Kasumi-1 (cell line): Measurements from ENCODE around the gene DCAF6.
"Not testable (repeated sequence)": the region's sequence is repeated elsewhere in the genome, so short reads cannot be mapped to it uniquely, and the experiment has no call there.

Experiments
- DNase-seq, 2 experiments: peaks; one replicate each; lab custom pipeline; 2025; lab: John Stamatoyannopoulos, UW

Gene DCAF6

DNA sequence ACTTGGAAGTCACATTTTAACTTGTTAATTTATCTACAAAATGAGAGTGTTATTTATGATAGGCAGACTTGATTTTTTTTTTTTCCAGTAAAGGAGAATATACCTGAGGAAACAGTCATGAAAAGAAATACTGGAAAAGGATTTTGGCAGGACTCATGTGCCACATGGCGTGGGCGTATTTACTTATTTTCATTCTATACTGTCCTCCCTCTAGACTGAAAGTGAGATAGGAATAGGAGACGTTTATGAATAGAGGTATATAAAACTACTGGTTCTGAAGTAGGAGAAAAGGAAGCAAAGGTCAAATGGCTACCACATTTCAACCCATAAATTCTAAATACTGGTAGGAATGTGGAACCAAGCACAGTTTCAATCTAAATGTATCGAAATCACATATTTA lies 95.1 kb downstream of the DCAF6 start:
- no peak for DNase-seq

DNA sequence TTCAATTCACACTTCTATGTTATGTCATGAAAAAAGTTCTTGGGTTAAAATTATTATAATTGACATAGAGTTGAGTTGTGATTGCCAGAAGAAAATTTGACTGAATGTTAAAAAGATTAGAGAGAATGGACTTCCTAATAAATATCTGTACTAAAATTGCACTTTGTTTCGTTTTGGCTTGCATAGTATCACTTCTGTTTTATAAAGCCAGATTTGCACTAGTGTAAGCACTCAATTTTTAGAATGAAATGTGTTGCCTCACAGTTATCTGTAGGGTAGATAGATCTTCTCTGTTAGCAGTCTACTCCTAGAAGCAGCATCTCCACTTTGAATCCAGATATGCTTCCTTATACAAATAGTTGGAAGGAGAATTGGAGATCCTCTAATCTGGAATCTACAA lies 95.5 kb downstream of the DCAF6 start:
- no peak for DNase-seq

DNA sequence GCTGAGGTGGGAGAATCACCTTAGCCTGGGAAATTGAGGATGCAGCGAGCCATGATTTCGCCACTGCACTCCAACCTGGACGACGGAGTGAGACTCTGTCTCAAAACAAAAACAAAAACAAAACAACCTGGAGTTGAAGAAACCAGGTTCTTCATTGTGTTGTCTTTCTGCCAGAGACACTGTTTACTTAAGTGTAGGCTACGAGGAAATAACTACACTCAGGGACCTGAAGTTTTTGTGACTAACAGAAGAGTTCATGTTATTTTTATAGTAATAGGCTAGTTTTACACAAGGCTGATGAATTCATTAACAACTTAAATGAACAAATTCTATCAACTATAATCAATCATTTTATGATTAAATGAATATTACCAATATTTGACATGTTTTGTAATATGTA lies 98.9 kb downstream of the DCAF6 start:
- DNase-seq: no peak

DNA sequence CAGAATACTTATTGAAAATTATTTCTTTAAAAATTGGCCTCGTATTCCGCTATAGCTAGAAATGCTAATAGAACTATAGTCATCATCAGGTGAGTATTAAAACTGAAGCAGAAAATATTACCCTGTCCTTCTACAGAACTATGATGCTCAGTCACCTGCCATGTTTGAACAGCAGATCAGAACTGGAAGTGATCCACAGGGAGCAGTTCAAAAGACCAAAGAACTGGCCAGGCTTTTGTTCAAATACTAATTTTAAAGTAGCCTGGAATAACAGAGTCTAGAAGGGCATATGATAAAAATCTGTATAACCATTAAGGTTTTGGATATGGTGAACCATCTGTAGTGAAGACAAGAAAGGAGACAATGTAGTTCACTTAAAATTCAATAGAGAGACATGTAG lies 105.9 kb downstream of the DCAF6 start:
- no peak for DNase-seq

DNA sequence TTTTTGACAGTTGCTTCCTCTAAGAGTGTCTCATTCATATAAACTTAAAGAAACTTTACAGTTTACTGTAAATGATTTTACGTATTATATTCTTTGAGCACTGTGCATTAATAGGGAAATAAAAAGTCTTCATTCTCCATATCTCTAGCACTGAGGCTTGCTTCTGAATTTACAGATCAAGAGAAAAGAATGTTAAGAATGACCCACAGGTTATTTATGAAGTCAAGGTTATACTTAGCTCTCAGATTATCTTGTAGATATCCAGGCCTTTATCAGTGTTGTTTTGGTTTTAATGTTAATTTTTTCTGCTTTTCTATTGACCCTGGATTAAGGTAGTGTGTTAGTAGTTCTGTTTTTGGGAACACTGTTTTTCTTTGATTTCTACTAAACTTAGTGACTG lies 108.8 kb downstream of the DCAF6 start:
- no peak for DNase-seq

DNA sequence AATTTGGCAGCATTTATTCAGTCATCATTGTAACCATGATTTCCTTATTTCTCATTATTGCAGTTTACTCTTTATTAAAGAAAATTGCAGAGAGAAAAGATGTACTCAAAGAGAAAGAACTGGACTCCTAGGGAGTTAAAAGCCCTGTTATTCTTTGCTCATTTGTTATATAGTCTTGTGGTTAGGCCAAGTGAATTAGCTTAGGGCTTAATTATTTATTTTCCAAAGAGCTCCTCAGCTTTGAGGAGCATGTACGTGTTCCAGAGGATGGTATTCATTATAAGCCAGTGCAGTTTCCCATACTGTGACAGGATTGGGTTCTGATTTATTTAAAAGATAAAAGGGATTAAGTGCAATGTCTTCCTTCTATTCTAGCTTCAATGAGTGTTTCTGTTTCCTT lies 113.8 kb downstream of the DCAF6 start:
- no peak for DNase-seq

DNA sequence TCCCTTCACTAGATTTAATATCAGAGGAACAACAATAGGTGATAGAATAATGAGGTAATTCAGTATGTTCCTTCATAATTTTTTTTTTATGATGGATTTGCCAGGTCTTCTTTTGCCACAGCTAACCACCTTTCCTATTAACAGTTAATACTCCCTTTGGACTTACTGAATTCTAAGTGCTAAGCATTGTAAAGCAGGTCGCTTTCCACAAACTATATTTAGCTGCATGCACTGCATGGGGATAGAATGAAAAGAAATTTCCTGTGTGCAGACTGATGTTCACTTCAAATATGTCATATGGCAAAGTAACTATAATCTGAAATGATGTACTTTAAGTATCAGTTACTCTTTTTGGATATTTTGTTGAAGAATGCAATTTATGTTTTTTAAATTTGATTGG lies 114.4 kb downstream of the DCAF6 start:
- no peak for DNase-seq

DNA sequence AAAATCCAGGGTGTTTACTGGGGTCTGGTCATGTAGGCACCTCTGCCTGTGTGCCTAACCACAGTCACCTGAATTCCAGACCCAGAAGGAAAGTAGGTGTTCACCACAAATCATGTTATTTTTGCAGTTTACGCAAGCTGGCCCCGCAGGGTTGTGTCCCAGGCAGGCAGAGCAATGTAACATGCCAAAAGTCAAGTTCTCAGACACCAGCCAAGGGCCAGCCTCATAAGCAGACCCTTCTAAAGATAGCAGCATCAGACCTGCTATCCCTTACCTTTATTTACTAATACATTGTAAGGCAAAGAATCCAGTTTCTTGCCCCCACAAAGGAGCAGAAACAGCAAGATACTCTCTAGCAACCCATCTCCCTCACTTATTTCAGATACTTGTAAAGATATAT lies 117.2 kb downstream of the DCAF6 start:
- no peak for DNase-seq

DNA sequence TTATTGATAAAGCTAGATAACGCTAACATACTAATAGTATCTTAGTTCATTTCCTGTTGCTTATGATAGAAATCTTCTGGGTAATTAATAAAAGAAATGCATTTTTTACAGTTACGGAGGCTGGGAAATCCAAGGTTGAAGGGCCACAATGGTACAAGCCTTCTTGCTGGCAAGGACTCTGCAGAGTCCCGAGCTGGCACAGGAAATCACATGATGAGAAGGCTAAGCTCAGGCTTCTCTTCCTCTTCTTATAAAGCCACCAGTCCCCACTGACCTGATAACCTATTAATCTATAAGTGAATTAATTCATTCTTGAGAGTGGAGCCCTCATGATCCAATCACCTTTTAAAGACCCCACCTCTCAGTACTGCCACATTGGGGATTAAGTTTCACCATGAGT lies 117.6 kb downstream of the DCAF6 start:
- DNase-seq: peak; percentile 20 to 54

DNA sequence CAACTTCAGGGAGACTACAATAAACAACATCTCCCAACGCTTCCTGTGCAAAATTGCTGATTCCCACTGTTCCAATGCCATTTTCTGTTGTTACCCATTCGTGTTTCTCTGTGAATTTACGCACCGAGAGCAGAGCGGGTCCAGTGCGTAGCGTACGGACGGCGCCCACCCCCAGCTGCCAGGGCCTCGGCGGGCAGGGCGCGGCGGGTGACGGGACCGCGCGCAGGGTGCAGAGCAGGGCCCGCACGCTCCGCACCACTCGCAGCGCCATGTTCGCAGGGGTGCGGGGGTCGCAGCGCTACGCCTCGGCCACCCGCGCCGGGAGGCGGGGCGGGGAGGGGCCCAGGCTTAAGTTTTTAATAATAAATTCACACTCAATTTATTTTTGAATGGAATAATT lies 119.7 kb downstream of the DCAF6 start:
- not testable (repeated sequence) for DNase-seq

DNA sequence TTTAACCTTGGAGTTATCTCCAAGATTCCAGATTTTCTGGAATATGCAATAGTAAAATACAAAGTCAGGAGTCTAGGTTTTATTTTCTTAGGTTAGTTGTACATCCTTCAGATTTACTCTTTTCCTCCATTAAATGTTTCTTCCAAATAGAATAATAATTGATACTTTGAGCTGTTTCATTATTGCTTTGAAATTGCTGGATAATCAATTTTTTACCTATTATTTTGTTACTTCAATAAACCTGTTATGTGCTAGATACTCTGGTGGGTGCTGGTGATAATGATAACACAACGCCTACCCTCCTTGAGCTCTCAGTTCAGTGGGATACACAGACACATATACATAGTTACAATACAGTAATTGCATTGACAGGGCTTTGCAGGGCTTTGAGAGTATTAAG lies 120.9 kb downstream of the DCAF6 start:
- DNase-seq: no peak

DNA sequence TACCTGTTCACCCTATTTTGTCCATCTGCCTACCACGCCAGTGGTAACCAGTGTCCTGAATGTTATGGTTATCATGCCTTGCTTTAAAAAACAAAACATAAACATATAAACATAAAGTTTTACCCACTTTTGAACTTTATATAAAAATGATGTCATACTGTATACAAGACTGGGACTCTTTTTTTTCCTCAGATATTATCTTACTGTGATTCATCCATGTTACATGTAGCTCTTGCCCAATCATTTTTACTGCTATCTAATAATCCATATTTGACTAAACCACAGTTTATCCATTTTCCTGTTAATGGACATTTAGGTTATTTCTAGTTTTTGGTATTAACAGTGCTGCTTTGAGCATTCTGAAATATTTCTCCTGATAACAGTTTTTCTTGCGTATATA lies 121.4 kb downstream of the DCAF6 start:
- no peak for DNase-seq

DNA sequence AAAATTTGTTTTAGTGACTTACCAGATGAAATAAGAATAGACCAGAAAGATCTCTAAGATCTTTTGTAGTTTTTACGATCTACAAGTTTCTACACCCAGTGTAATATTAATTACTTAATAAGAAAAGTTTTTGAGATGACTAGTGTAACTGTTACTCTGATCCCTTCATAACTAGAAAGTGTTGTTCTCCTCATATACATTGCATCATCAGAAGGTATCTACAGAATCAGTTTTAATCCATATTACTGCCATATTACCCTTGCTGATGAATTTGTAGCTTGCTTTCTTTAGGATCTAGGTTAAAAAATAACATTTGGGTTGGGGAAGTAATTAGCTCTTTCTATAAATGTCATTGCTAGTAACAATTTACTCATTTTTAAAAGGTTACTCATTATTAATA lies 127.7 kb downstream of the DCAF6 start:
- no peak for DNase-seq

DNA sequence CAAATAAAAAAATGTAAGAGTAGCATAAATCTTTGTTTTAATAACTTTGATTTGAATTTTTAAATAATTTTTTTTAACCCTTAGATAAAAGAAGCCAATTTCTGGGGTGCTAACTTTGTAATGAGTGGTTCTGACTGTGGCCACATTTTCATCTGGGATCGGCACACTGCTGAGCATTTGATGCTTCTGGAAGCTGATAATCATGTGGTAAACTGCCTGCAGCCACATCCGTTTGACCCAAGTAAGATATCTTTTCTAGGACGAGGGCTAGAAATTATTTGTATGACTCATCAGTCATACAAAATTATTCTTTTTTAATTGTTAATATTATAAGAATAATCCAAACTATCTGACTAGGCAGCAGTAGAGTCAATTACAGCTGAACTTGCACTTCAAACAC lies 129.0 kb downstream of the DCAF6 start:
- no peak for DNase-seq

DNA sequence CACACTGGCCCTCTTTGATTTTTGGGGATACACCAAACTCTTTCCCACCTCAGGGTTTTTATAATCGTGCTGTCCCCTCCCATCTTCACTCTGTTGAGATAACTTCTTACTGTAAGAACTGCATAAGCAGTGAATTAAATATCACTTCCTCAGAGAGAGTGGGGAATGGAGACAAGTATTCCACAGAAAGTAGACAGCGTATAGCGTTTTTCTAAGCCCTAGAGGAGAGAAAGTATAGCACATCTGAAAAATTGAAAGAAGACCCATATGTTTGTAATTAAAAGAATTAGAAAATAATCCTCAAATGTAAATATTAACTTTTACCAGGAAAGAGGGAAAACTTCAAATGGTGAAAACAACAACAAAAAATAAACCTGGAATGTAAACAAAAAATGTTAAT lies 132.9 kb downstream of the DCAF6 start:
- no peak for DNase-seq

DNA sequence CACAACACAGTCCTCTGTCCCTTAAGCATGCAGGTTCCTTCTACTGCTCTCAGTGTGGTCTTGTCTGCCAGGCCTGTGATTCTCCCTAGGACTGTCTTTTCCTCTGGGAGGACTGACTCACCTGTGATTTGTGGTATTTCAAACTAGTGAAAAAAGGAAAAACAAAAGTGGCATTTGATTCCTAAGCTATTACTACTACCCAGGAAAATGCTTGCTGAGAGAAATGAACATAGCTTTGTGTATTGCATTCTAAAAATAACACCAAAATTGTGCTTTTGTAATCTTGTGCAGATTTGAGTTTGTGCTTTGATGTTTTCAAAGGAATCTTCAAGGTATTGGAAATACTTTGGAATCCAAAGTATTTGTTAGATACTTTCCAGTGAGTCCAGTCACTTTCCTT lies 143.3 kb downstream of the DCAF6 start:
- DNase-seq: no peak

DNA sequence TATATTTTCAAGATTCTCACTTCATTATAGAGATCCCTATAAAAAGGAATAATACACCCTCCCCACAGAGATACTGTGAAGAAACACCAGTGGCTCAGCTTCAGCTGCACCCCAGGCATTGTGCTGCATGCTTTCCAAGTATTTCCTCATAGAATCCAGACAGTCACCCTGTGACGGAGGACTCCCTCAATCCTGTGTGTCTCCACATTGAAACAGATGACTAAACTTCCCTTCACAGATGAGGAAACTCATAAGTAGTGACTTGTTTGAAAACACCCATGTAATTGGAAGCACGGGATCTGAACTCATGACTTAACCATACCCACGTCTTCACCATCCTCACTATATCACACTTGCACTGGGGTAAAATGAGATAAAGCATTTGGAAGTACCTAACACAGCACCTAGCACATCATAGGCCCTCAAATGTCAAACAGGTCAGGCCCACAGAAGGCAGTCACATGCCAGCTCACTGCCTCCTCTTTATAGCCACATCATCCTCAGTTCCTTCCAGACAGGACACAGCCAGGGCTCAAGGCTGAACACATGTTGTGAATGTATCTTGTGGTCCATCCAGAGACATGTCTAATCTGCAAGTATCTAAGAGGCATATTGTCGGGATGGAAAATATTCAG lies 145.0 kb downstream of the DCAF6 start:
- no peak for DNase-seq

DNA sequence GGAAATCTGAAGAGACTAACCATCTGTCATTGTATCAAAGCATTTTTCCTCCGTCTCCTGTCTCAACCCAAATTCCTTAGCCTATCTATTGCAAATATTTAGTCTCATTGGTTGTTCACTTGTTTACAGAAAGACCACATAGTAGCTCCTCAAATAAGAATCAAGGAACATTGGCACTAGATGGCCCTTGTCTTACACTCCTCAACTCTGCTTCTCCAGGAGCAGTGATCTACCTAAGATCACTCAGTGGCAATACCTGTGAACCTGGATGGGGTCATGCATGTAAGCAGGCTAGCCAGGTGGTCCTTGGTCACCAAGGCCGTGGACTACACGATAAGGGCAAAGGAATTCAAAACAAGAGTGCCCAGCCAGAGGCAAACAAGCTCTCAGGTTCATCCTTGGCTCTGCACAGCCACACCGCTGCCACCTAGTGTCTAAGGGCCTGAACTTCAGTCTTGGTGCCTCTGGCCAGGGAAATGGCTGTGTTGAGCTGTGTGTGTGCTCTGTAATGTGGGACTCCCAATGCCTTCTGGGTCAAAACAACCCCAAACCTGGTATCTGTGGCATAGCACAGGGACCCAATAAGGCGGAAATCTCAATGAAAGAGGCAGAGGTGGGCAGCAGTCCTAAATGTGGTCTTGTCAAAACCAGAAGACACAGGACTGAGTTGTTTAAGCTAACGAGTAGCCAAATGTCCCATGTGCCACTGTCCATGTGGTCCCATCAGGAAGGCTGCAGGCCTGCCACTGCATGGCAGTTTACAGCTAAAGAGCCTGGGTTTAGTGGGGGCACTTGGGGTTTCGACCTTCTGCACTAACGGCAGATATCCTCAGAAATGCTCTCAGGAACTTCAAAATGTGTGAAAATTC lies 145.8 kb downstream of the DCAF6 start:
- peak; percentile 83 to 86 for DNase-seq

DNA sequence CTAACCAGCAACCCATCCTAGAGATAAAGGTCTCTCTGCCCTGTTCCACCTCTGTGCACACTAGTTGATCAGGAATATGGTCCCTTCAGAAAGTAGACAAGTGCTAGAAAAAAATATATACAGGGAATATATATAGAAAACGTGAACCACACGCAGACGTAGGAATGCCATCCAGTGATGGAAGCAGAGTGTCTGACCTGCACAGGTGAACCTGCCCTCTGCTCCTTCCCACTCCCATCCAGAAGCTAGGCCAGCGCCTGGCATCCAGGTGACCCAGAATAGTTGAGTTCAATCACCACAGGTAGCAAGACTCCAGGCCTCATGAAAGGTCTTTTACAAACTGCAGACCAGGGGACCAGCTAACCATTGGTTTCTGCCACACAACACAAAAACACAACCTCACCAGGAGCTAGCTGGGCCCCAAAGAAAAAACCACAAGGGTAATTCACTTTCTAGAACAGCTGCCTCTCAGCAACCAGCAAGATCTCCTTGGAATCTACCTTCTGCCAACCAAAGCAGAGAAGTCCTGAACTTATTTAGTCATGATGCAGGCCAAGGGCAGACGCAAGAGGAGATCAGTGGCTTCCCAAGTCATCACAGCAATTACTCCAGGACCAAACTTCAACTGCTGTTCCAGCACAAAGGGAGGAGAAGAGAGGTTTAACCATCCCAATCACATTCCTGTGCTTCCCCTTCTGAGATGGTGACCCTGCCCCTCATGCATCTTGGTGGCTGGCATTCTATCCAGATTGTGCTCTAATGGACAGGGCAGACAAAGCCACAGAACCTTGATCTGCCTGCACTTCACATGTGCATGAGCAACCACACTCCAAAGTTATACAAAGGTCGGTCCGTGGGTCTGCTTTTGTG lies 147.2 kb downstream of the DCAF6 start:
- no peak for DNase-seq

DNA sequence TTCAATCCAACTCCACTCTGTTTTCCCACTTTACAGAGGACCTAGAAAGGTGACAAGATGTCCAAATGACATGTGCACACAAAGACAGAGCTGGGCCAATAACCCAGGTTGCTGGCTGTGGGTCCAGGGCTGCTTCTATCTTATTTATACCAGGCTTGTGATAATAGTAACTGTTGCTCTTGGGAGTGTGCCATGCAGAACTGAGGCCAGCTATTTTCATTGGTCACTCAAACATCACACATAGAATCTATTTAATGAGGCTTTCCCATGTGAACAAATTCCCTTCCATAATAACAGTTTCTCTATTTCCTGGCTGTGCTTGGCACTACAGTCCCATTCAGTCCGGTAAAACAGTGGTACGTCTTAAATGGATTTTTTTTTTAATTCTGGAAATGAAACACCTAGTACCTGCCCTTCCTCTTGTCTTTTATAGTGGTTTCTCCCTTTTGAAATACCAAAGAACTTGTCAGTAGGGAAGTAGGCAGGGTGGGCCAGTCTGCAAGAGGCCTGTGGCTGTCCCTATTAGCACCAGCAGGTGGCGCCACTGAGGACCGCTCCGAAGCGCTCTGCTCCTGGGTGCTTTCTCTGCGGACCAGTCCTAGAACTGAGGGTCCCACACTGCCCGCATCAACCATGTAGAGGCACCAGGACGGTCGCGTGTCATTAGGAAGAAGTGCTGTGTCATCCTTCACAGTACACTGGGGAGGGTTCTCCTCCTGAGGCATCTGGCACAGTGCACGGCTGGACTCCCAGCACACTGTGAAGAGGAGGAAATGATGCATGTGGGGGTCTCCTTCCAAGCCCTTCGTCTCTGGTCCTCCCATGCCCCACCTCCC lies 148.1 kb downstream of the DCAF6 start:
- peak; percentile 59 to 77 for DNase-seq

DNA sequence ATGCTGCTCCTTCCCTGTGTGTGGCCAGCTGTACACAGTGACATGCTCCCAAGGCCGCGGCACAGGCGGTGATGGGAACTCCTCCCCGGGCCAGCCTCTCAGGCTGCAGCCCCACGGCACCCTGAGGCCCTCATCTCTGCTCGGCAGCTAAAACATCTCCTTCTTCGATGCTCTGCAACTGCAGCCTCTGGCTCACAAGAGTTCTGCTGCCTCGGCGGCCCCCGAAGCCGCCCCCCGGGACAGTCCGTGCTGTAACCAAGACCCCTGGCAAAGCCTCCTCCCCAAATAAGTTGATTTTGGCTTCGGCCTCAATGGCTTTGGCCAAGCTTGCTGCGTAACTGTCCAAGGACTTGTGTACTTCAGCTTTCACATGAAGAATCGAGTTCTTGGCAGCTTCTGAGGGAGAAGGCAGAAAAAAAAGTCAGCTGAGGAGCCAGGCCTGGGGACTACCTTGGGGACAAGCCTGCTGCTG lies 149.0 kb downstream of the DCAF6 start:
- DNase-seq: no peak

DNA sequence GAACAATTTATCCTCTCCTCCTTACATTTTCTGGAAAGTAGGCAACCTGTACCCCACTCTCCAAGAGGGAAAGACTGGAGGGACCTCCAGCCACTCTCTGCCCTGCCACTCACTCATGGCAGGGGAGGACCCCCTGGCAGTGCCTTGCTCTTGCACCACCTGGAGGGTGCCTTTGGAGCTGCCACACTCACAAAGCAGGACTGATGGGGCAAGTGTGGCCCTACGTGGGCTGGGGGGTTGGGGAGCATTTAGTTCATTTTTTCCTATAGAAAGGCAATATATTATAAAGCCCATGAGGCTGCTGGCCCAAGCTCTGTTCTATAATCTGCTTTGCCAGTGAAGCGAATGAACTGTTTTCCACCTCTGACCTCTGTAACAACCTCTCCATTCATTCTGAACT lies 150.0 kb downstream of the DCAF6 start:
- no peak for DNase-seq
